GM23248 (cell line): ENCODE results near the gene RHBDF2. TPM values are rescaled to one million over a fixed set of nuclear protein-coding genes. Genes with fewer than 3 reads are reported as not detected.
"Not testable (repeated sequence)": the region's sequence is repeated elsewhere in the genome, so short reads cannot be mapped to it uniquely, and the experiment has no call there.

Experiments
- DNase-seq: peaks from one replicate; pipeline ENCODE4 v3.0.0-alpha.2; 2015
- H2AFZ ChIP-seq: fragments of 200-600 bp; sonication (generic); 2 replicates; pipeline ENCODE4 v1.6.1; 2016; ENCODE audit warnings: antibody characterized with exemption
- H3F3A ChIP-seq: fragments of 200-600 bp; sonication (generic); 2 replicates; pipeline ENCODE4 v1.6.1; 2016; ENCODE audit warnings: mild to moderate bottlenecking, antibody characterized with exemption, mixed run types; ENCODE audit not compliant: insufficient read depth
- H3K27ac ChIP-seq: fragments of 200-600 bp; sonication (generic); 2 replicates; pipeline ENCODE4 v1.5.1; 2016; ENCODE audit warnings: mild to moderate bottlenecking
- H3K27me3 ChIP-seq: fragments of 200-600 bp; sonication (generic); replicated peaks from 2 replicates; pipeline ENCODE4 v1.6.1; 2016; ENCODE audit warnings: mild to moderate bottlenecking; ENCODE audit not compliant: insufficient read depth
- H3K36me3 ChIP-seq: fragments of 200-600 bp; sonication (generic); 2 replicates; pipeline ENCODE4 v1.6.1; 2016; ENCODE audit warnings: low read depth, mild to moderate bottlenecking
- H3K4me1 ChIP-seq: fragments of 200-600 bp; sonication (generic); 2 replicates; pipeline ENCODE4 v1.6.1; 2016; ENCODE audit warnings: mild to moderate bottlenecking; ENCODE audit not compliant: insufficient read depth
- H3K4me2 ChIP-seq: fragments of 200-600 bp; sonication (generic); one replicate; pipeline ENCODE4 v1.6.1; 2016; ENCODE audit warnings: mild to moderate bottlenecking; ENCODE audit not compliant: unreplicated experiment
- H3K4me3 ChIP-seq: fragments of 200-600 bp; sonication (generic); 2 replicates; pipeline ENCODE4 v1.5.1; 2016; ENCODE audit warnings: mild to moderate bottlenecking
- H3K79me2 ChIP-seq: fragments of 200-600 bp; sonication (generic); 2 replicates; pipeline ENCODE4 v1.6.1; 2016; ENCODE audit warnings: mild to moderate bottlenecking; ENCODE audit not compliant: insufficient read depth
- H3K9ac ChIP-seq: fragments of 200-600 bp; sonication (generic); 2 replicates; pipeline ENCODE4 v1.6.1; 2016; ENCODE audit warnings: mild to moderate bottlenecking
- H3K9me2 ChIP-seq: fragments of 200-600 bp; sonication (generic); 2 replicates; pipeline ENCODE4 v1.6.1; 2016; ENCODE audit warnings: mixed run types, mild to moderate bottlenecking, moderate library complexity; ENCODE audit not compliant: insufficient read depth
- H3K9me3 ChIP-seq: fragments of 200-600 bp; sonication (generic); one replicate; pipeline ENCODE4 v1.6.1; 2017; ENCODE audit warnings: low read depth
- H4K20me1 ChIP-seq: fragments of 200-600 bp; sonication (generic); 2 replicates; pipeline ENCODE4 v1.6.0; 2016; ENCODE audit not compliant: insufficient read depth
- EZH2 ChIP-seq: fragments of 200-600 bp; sonication (generic); IDR thresholded peaks from 2 replicates; pipeline ENCODE4 v1.6.1; 2018; ENCODE audit warnings: antibody characterized with exemption, mild to moderate bottlenecking; ENCODE audit not compliant: insufficient read depth, poor library complexity, severe bottlenecking
- EZH2phosphoT487 ChIP-seq: fragments of 200-600 bp; sonication (generic); IDR thresholded peaks from 2 replicates; pipeline ENCODE4 v1.6.1; 2018; ENCODE audit warnings: antibody characterized with exemption, moderate library complexity, mild to moderate bottlenecking, low read depth; ENCODE audit not compliant: insufficient read depth
- WGBS, 2 experiments: methylation state at CpG; one replicate each; pipeline ENCODE4 v1.1.6; 2015 to 2017; ENCODE audit warnings: low lambda C conversion rate in 2 of 2, low coverage in 1 of 2; ENCODE audit errors: missing lambda C conversion rate in 2 of 2; 5-methylcytosine and 5-hydroxymethylcytosine counted together
- in situ Hi-C: fragments of 300-500 bp; cut with MboI; formaldehyde crosslinking; loops from 2 replicates; pipeline ENCODE4 v1.15.0; 2020
- polyA plus RNA-seq: library from polyadenylated mRNA; unstranded; fragments of >200 nt; fragmentation: Nextera tagmentation; extraction: Ambion mirVana; gene quantifications from 2 replicates; pipeline ENCODE4 v1.2.1, GENCODE V29; 2016
- total RNA-seq: library from RNA; depleted of rRNA; stranded (reverse); fragments of >200 nt; shearing (Covaris generic); gene quantifications from 2 replicates; pipeline ENCODE4 v1.2.3, GENCODE V29; 2014

The RHBDF2 gene
- total and polyA plus RNA-seq, 2 experiments from 2014 or later: 8.9 to 12.7 TPM

GRCh38 chr17:76536511-76537287 lies 35.5 kb upstream of the RHBDF2 start:
- in situ Hi-C loops: no loop called here
- Histone ChIP-seq H3K9me2 (no peaks in the 10 kb centered on the region), H3K4me3 (peak overlapping the region; percentile 65), H3K27ac (no peak overlapping the region), H3K4me1 (0 out of 2 replicates have a peak, but pooled peaks cover 3% of the 10 kb centered on the region), H3K79me2 (no peaks in the 10 kb centered on the region), H3K9ac (peak overlapping the region; percentile 51), H2AFZ (peak overlapping the region; percentile 52; the same call in 1 of the 2 replicates), H3K9me3 (no peaks in the 10 kb centered on the region), H3K27me3 (no peaks in the 10 kb centered on the region), H3F3A (no peaks in the 10 kb centered on the region), H3K36me3 (no peaks in the 10 kb centered on the region), H3K4me2 (peak overlapping the region; percentile 44), H4K20me1 (no peaks in the 10 kb centered on the region)
- DNase-seq: no peak
- 68 to 75% methylated on average over 18 to 22 of the region's 25 CpGs for WGBS, 2 experiments
- TF ChIP-seq EZH2phosphoT487 (no peak), EZH2 (no peak)

GRCh38 chr17:76535788-76536510 lies 34.7 kb upstream of the RHBDF2 start:
- Histone ChIP-seq H3K4me3 (no peak overlapping the region), H3K36me3 (no peaks in the 10 kb centered on the region), H2AFZ (no peak overlapping the region), H4K20me1 (no peaks in the 10 kb centered on the region), H3K27me3 (no peaks in the 10 kb centered on the region), H3K9ac (no peak overlapping the region), H3K27ac (no peak overlapping the region), H3K9me2 (no peaks in the 10 kb centered on the region), H3K79me2 (no peaks in the 10 kb centered on the region), H3K9me3 (no peaks in the 10 kb centered on the region), H3K4me2 (no peak overlapping the region), H3F3A (no peaks in the 10 kb centered on the region), H3K4me1 (0 out of 2 replicates have a peak, but pooled peaks cover under 1% of the 10 kb centered on the region)
- in situ Hi-C loops: no loop called here
- no peak for TF ChIP-seq EZH2phosphoT487
- no peak for TF ChIP-seq EZH2
- WGBS, 2 experiments: 87 to 88% methylated on average over 19 of the region's 19 CpGs
- DNase-seq: no peak

- H3K9me2 ChIP-seq: no peaks in the 10 kb centered on the region
- H3K79me2 ChIP-seq: no peaks in the 10 kb centered on the region
- H3K4me2 ChIP-seq: no peak overlapping the region
- no peak overlapping the region for H2AFZ ChIP-seq
- H3K27me3 ChIP-seq: no peaks in the 10 kb centered on the region
- no peak overlapping the region for H3K27ac ChIP-seq
- H3K4me1 ChIP-seq: peaks cover 8% of the 10 kb centered on the region
- H4K20me1 ChIP-seq: no peaks in the 10 kb centered on the region
- H3K4me3 ChIP-seq: no peak overlapping the region
- no peak overlapping the region for H3K9ac ChIP-seq
- in situ Hi-C loops: no loop called here
- H3F3A ChIP-seq: peaks cover 5% of the 10 kb centered on the region; the same call in 1 of the 2 replicates
- no peaks in the 10 kb centered on the region for H3K9me3 ChIP-seq
- WGBS, 2 experiments: 80 to 84% methylated on average over 7 of the region's 7 CpGs
- no peak for TF ChIP-seq EZH2phosphoT487
- no peak for TF ChIP-seq EZH2
- no peak for DNase-seq
- H3K36me3 ChIP-seq: no peaks in the 10 kb centered on the region
These were observed 33.9 kb upstream of the RHBDF2 start for GRCh38 chr17:76534831-76535732.

- WGBS, 2 experiments: 91 to 95% methylated on average over 9 of the region's 9 CpGs
- peaks cover 20% of the 10 kb centered on the region for H3K4me1 ChIP-seq
- H3K4me2 ChIP-seq, H3K27ac ChIP-seq, H3K79me2 ChIP-seq, H3F3A ChIP-seq, in situ Hi-C loops, H3K36me3 ChIP-seq, H3K27me3 ChIP-seq, DNase-seq, H3K9me2 ChIP-seq, H3K4me3 ChIP-seq, H2AFZ ChIP-seq, H4K20me1 ChIP-seq, H3K9me3 ChIP-seq, H3K9ac ChIP-seq: not testable (repeated sequence)
These were observed 32.6 kb upstream of the RHBDF2 start for GRCh38 chr17:76533640-76534359.
